Measurements from ENCODE around the gene DNAH1.

DNAH1 gene

GRCh38 chr3:52388348-52388821 is 72.3 kb downstream of the DNAH1 start:
- no peak for TF ChIP-seq NFIC (IDR thresholded peaks at IDR 0.05)
- no peak for TF ChIP-seq REST (IDR thresholded peaks at IDR 0.05; ENCODE audit: low read depth)
- TF ChIP-seq USF1 (IDR thresholded peaks at IDR 0.05), result no peak
- no peak for TF ChIP-seq RAD21 (IDR thresholded peaks at IDR 0.05; ENCODE audit: low read depth)
- TF ChIP-seq ZBTB7A (IDR thresholded peaks at IDR 0.05; ENCODE audit: low read depth), result no peak
- TF ChIP-seq CEBPB (IDR thresholded peaks at IDR 0.05), result no peak
- TF ChIP-seq CREB1 (IDR thresholded peaks at IDR 0.05; ENCODE audit: low read depth), result no peak
- no peak for TF ChIP-seq MAX (IDR thresholded peaks at IDR 0.05)
- no peak for TF ChIP-seq YY1 (IDR thresholded peaks at IDR 0.05; ENCODE audit: low read depth)
- no peak for TF ChIP-seq EGR1 (IDR thresholded peaks at IDR 0.05)
- no peak for TF ChIP-seq FOXM1 (IDR thresholded peaks at IDR 0.05; ENCODE audit: borderline replicate concordance, low read depth)
- TF ChIP-seq TAF1 (IDR thresholded peaks at IDR 0.05; ENCODE audit: low read depth), result no peak
- no peak for TF ChIP-seq TCF12 (IDR thresholded peaks at IDR 0.05; ENCODE audit: low read depth)
- TF ChIP-seq TEAD4 (IDR thresholded peaks at IDR 0.05), result no peak
- TF ChIP-seq EP300 (IDR thresholded peaks at IDR 0.05; ENCODE audit: borderline replicate concordance), result no peak

- TF ChIP-seq CEBPB (IDR thresholded peaks at IDR 0.05) (no peak), TAF1 (IDR thresholded peaks at IDR 0.05; ENCODE audit: low read depth) (no peak), RAD21 (IDR thresholded peaks at IDR 0.05; ENCODE audit: low read depth) (no peak), REST (IDR thresholded peaks at IDR 0.05; ENCODE audit: low read depth) (no peak), FOXM1 (IDR thresholded peaks at IDR 0.05; ENCODE audit: borderline replicate concordance, low read depth) (no peak), TCF12 (IDR thresholded peaks at IDR 0.05; ENCODE audit: low read depth) (no peak), EP300 (IDR thresholded peaks at IDR 0.05; ENCODE audit: borderline replicate concordance) (no peak), NFIC (IDR thresholded peaks at IDR 0.05) (no peak), YY1 (IDR thresholded peaks at IDR 0.05; ENCODE audit: low read depth) (no peak), MAX (IDR thresholded peaks at IDR 0.05) (no peak), USF1 (IDR thresholded peaks at IDR 0.05) (no peak), EGR1 (IDR thresholded peaks at IDR 0.05) (no peak), TEAD4 (IDR thresholded peaks at IDR 0.05) (no peak), CREB1 (IDR thresholded peaks at IDR 0.05; ENCODE audit: low read depth) (no peak), ZBTB7A (IDR thresholded peaks at IDR 0.05; ENCODE audit: low read depth) (no peak)
Measured at GRCh38 chr3:52388933-52389332, 72.8 kb downstream of the DNAH1 start.

- TF ChIP-seq TAF1 (IDR thresholded peaks at IDR 0.05; ENCODE audit: low read depth) (no peak), EGR1 (IDR thresholded peaks at IDR 0.05) (no peak), CREB1 (IDR thresholded peaks at IDR 0.05; ENCODE audit: low read depth) (no peak), TEAD4 (IDR thresholded peaks at IDR 0.05) (no peak), RAD21 (IDR thresholded peaks at IDR 0.05; ENCODE audit: low read depth) (no peak), REST (IDR thresholded peaks at IDR 0.05; ENCODE audit: low read depth) (no peak), FOXM1 (IDR thresholded peaks at IDR 0.05; ENCODE audit: borderline replicate concordance, low read depth) (no peak), EP300 (IDR thresholded peaks at IDR 0.05; ENCODE audit: borderline replicate concordance) (no peak), ZBTB7A (IDR thresholded peaks at IDR 0.05; ENCODE audit: low read depth) (no peak), USF1 (IDR thresholded peaks at IDR 0.05) (no peak), CEBPB (IDR thresholded peaks at IDR 0.05) (no peak), MAX (IDR thresholded peaks at IDR 0.05) (no peak), TCF12 (IDR thresholded peaks at IDR 0.05; ENCODE audit: low read depth) (no peak), YY1 (IDR thresholded peaks at IDR 0.05; ENCODE audit: low read depth) (no peak), NFIC (IDR thresholded peaks at IDR 0.05) (no peak)
Measured at GRCh38 chr3:52391096-52391495, 75.0 kb downstream of the DNAH1 start.

All from Ishikawa (cell line).